IMR-90 (cell line): ENCODE measurements around the gene HYAL2. TPM values are rescaled to one million over a fixed set of nuclear protein-coding genes. Genes with fewer than 3 reads are reported as not detected.
A peak's percentile ranks its signal among the peaks of the same experiment; 100 is the strongest.

ENCODE experiments used
- ATAC-seq: fragments of 200-7000 bp; cut with Tn5 transposase; 2 replicates; pipeline ENCODE4 v1.9.1; 2020; ENCODE audit warnings: low read depth, mild to moderate bottlenecking, moderate library complexity
- BruUV-seq: library from RNA; stranded (reverse); fragments of 400-500 nt; replicated peaks from 2 replicates; lab custom pipeline; 2021; lab: Mats Ljungman, UMichigan
- CTCF ChIA-PET: fragments of 300-600 bp; formaldehyde crosslinking; extraction: SDS; loops from one replicate; lab custom pipeline; 2021; ENCODE audit warnings: antibody characterized with exemption; lab: Yijun Ruan, JAX
- POLR2A ChIA-PET: fragments of 300-600 bp; sonication (Branson Sonifier 250); formaldehyde crosslinking; loops from one replicate; lab custom pipeline; 2022; ENCODE audit warnings: antibody characterized with exemption; ENCODE audit not compliant: unreplicated experiment; lab: Charles Lee
- DNase-seq: peaks from one replicate; pipeline ENCODE4 v3.0.0; 2013
- H2AFZ ChIP-seq: replicated peaks from 2 replicates; pipeline ENCODE3; 2013; ENCODE audit warnings: low read length, mild to moderate bottlenecking; ENCODE audit not compliant: poor library complexity
- H2AK5ac ChIP-seq: 2 replicates; pipeline ENCODE4 v1.6.1; 2013; ENCODE audit warnings: low read depth, low read length, inconsistent platforms
- H2AK9ac ChIP-seq: replicated peaks from 2 replicates; pipeline ENCODE3; 2013; ENCODE audit warnings: mild to moderate bottlenecking, low read depth, low read length, moderate library complexity; ENCODE audit not compliant: poor library complexity
- H2BK120ac ChIP-seq: 2 replicates; pipeline ENCODE4 v1.6.1; 2013; ENCODE audit warnings: low read depth, low read length, inconsistent platforms
- H2BK15ac ChIP-seq: 3 replicates; pipeline ENCODE4 v1.6.1; 2013; ENCODE audit warnings: low read depth, low read length, inconsistent platforms
- H2BK20ac ChIP-seq: 2 replicates; pipeline ENCODE4 v1.6.1; 2013; ENCODE audit warnings: low read depth, mild to moderate bottlenecking, inconsistent platforms, low read length, moderate library complexity
- H2BK5ac ChIP-seq: 2 replicates; pipeline ENCODE4 v1.6.1; 2013; ENCODE audit warnings: mild to moderate bottlenecking, low read depth, low read length, inconsistent platforms; ENCODE audit not compliant: poor library complexity, severe bottlenecking
- H3K14ac ChIP-seq: replicated peaks from 2 replicates; pipeline ENCODE4 v1.6.1; 2013; ENCODE audit warnings: low read depth, low read length, inconsistent platforms
- H3K18ac ChIP-seq: 2 replicates; pipeline ENCODE4 v1.6.1; 2013; ENCODE audit warnings: low read depth, low read length, control low read depth
- H3K23ac ChIP-seq: 2 replicates; pipeline ENCODE4 v1.6.1; 2013; ENCODE audit warnings: low read depth, low read length, inconsistent platforms
- H3K27ac ChIP-seq: 2 replicates; pipeline ENCODE4 v1.5.1; 2013; ENCODE audit warnings: mild to moderate bottlenecking, control low read depth, low read length; ENCODE audit not compliant: insufficient read depth
- H3K27me3 ChIP-seq: 2 replicates; pipeline ENCODE4 v1.6.1; 2013; ENCODE audit warnings: low read length; ENCODE audit not compliant: control insufficient read depth, insufficient read depth
- H3K36me3 ChIP-seq: 2 replicates; pipeline ENCODE4 v1.6.1; 2013; ENCODE audit warnings: low read length, mixed read lengths; ENCODE audit not compliant: control insufficient read depth, insufficient read depth
- H3K4ac ChIP-seq: 2 replicates; pipeline ENCODE4 v1.6.1; 2013; ENCODE audit warnings: low read depth, low read length, inconsistent platforms
- H3K4me1 ChIP-seq: 2 replicates; pipeline ENCODE4 v1.6.1; 2013; ENCODE audit warnings: low read length, mixed read lengths; ENCODE audit not compliant: control insufficient read depth, insufficient read depth
- H3K4me2 ChIP-seq: 2 replicates; pipeline ENCODE4 v1.6.1; 2013; ENCODE audit warnings: low read depth, mild to moderate bottlenecking, control low read depth, low read length, moderate library complexity
- H3K4me3 ChIP-seq: 2 replicates; pipeline ENCODE4 v1.5.1; 2013; ENCODE audit warnings: low read depth, mild to moderate bottlenecking, control low read depth, low read length, moderate library complexity; ENCODE audit not compliant: insufficient read depth
- H3K56ac ChIP-seq: 2 replicates; pipeline ENCODE4 v1.6.1; 2013; ENCODE audit warnings: low read length, inconsistent platforms; ENCODE audit not compliant: insufficient read depth; ENCODE audit errors: extremely low read depth
- H3K79me1 ChIP-seq, 2 experiments: 2 replicates each; pipeline ENCODE4 v1.6.1; 2013; ENCODE audit warnings: low read length in 2 of 2, inconsistent platforms in 1 of 2, low read depth in 1 of 2
- H3K9ac ChIP-seq: 2 replicates; pipeline ENCODE4 v1.6.1; 2013; ENCODE audit warnings: low read depth, low read length, control low read depth
- H3K9me1 ChIP-seq: 2 replicates; pipeline ENCODE4 v1.6.1; 2013; ENCODE audit warnings: low read length, inconsistent platforms; ENCODE audit not compliant: insufficient read depth
- H3K9me3 ChIP-seq: 2 replicates; pipeline ENCODE4 v1.6.1; 2013; ENCODE audit warnings: low read length; ENCODE audit not compliant: control insufficient read depth, insufficient read depth
- H4K20me1 ChIP-seq: 2 replicates; pipeline ENCODE4 v1.6.1; 2013; ENCODE audit warnings: low read length, inconsistent platforms; ENCODE audit not compliant: insufficient read depth
- H4K5ac ChIP-seq: 2 replicates; pipeline ENCODE4 v1.6.1; 2013; ENCODE audit warnings: mild to moderate bottlenecking, low read depth, low read length, control low read depth
- H4K8ac ChIP-seq, 2 experiments: 2 replicates each; pipeline ENCODE4 v1.6.1; 2013; ENCODE audit warnings: low read depth in 2 of 2, low read length in 2 of 2, control low read depth in 1 of 2, inconsistent platforms in 1 of 2
- H4K91ac ChIP-seq: 2 replicates; pipeline ENCODE4 v1.6.1; 2013; ENCODE audit warnings: low read depth, low read length, inconsistent platforms; ENCODE audit not compliant: insufficient read depth
- BHLHE40 ChIP-seq: fragments of 150-350 bp; IDR thresholded peaks from 2 replicates; pipeline ENCODE4 v1.6.1; 2016; ENCODE audit warnings: mild to moderate bottlenecking, low read depth, low read length
- CEBPB ChIP-seq: IDR thresholded peaks from 2 replicates; pipeline ENCODE4 v1.6.1; 2012; ENCODE audit warnings: low read depth, low read length, improper control_type of control experiment
- CHD1 ChIP-seq: IDR thresholded peaks from 2 replicates; pipeline ENCODE4 v1.6.1; 2012; ENCODE audit warnings: low read depth, low read length, improper control_type of control experiment
- FOS ChIP-seq: fragments of 150-350 bp; IDR thresholded peaks from 2 replicates; pipeline ENCODE4 v1.6.1; 2016; ENCODE audit warnings: low read depth, low read length
- MAFK ChIP-seq: IDR thresholded peaks from 2 replicates; pipeline ENCODE4 v1.6.1; 2012; ENCODE audit warnings: low read depth, low read length, improper control_type of control experiment
- MAZ ChIP-seq: IDR thresholded peaks from 2 replicates; pipeline ENCODE4 v1.6.1; 2012; ENCODE audit warnings: low read depth, mild to moderate bottlenecking, low read length, improper control_type of control experiment, moderate library complexity, borderline replicate concordance
- MXI1 ChIP-seq: IDR thresholded peaks from 2 replicates; pipeline ENCODE4 v1.6.1; 2012; ENCODE audit warnings: low read depth, mild to moderate bottlenecking, low read length, moderate library complexity, borderline replicate concordance
- NFE2L2 ChIP-seq: fragments of 150-350 bp; IDR thresholded peaks from 2 replicates; pipeline ENCODE4 v1.6.1; 2016; ENCODE audit warnings: low read depth, mild to moderate bottlenecking, low read length
- POLR2A ChIP-seq: IDR thresholded peaks from 2 replicates; pipeline ENCODE4 v1.6.1; 2012; ENCODE audit warnings: mild to moderate bottlenecking, low read depth, low read length
- RAD21 ChIP-seq: IDR thresholded peaks from 2 replicates; pipeline ENCODE4 v1.6.1; 2012; ENCODE audit warnings: low read length, improper control_type of control experiment
- RCOR1 ChIP-seq: IDR thresholded peaks from 2 replicates; pipeline ENCODE4 v1.6.1; 2012; ENCODE audit warnings: mild to moderate bottlenecking, low read length, improper control_type of control experiment; ENCODE audit not compliant: insufficient replicate concordance
- RFX5 ChIP-seq: IDR thresholded peaks from 2 replicates; pipeline ENCODE4 v1.8.0; 2012; ENCODE audit warnings: low read depth, mild to moderate bottlenecking, low read length, moderate library complexity
- SMC3 ChIP-seq: fragments of 150-350 bp; IDR thresholded peaks from 2 replicates; pipeline ENCODE4 v1.6.1; 2016; ENCODE audit warnings: low read depth, mild to moderate bottlenecking, antibody characterized with exemption, low read length, moderate library complexity
- WGBS, 2 experiments: methylation state at CpG; one replicate each; pipeline versions ENCODE4 v1.1.5 to v1.1.7; 2013; ENCODE audit warnings: missing lambda C conversion rate in 2 of 2; ENCODE audit not compliant: insufficient read length in 1 of 2; ENCODE audit errors: extremely low coverage in 2 of 2; 5-methylcytosine and 5-hydroxymethylcytosine counted together
- dilution Hi-C: fragments of 300-500 bp; cut with HindIII; formaldehyde crosslinking; loops from one replicate; pipeline ENCODE4 v1.14.3; 2018; ENCODE audit warnings: low sequenced_read_pairs; ENCODE audit not compliant: unreplicated experiment
- in situ Hi-C: fragments of 300-500 bp; cut with MboI; formaldehyde crosslinking; loops from 3 replicates; pipeline ENCODE4 v1.14.3; 2019; ENCODE audit warnings: low sequenced_read_pairs, inconsistent platforms, mixed read lengths
- intact Hi-C: fragments of 100-400 bp; cut with micrococcal nuclease; formaldehyde crosslinking; loops from 2 replicates; pipeline ENCODE4 v1.10.0; 2022
- polyA plus RNA-seq, 3 experiments: library from polyadenylated mRNA; depleted of rRNA; stranded (reverse); fragments of >200 nt; gene quantifications; 2 replicates each; pipeline ENCODE4 v1.2.3, GENCODE V29; 2012; ENCODE audit warnings: low replicate concordance in 1 of 3
- total RNA-seq: library from RNA; depleted of rRNA; stranded (reverse); fragments of >200 nt; gene quantifications from 2 replicates; pipeline ENCODE4 v1.2.3, GENCODE V29; 2012
- TF ChIP-seq, protein P1 (sequence below): fragments of 150-350 bp; IDR thresholded peaks from 2 replicates; pipeline ENCODE4 v1.6.1; 2016; ENCODE audit warnings: low read depth, mild to moderate bottlenecking, low read length, moderate library complexity, borderline replicate concordance
- TF ChIP-seq, protein P2 (sequence below): conservative IDR thresholded peaks from 2 replicates; pipeline ENCODE4 v1.5.1; 2012; ENCODE audit warnings: mild to moderate bottlenecking, low read depth, low read length, improper control_type of control experiment
- TF ChIP-seq, protein P3 (sequence below): fragments of 150-350 bp; IDR thresholded peaks from 2 replicates; pipeline ENCODE4 v1.6.1; 2017; ENCODE audit warnings: mild to moderate bottlenecking, antibody characterized with exemption, low read length, low read depth

Gene HYAL2
- total and polyA plus RNA-seq, 2 of the 4 experiments (the other 2 are of a cell fraction), result 56.8 to 104 TPM

- Histone ChIP-seq H4K8ac (peak overlapping the region; percentile 59 to 97; a peak in 3 of 4 replicates), H3K4ac (peak overlapping the region; percentile 39), H3K9ac (peak overlapping the region; percentile 69; the same call in 1 of the 2 replicates), H3K4me2 (peak overlapping the region; percentile 79), H3K9me1 (peaks cover 15% of the 10 kb centered on the region), H3K36me3 (no peaks in the 10 kb centered on the region; the same call in 1 of the 2 replicates), H3K4me3 (peak overlapping the region; percentile 43), H3K9me3 (no peaks in the 10 kb centered on the region), H4K5ac (peak overlapping the region; percentile 81), H4K91ac (peak overlapping the region; percentile 73), H3K27ac (peak overlapping the region; percentile 44), H2AK5ac (peak overlapping the region; percentile 54; the same call in 1 of the 2 replicates), H3K27me3 (no peaks in the 10 kb centered on the region), H2BK5ac (peak overlapping the region; percentile 82), H2BK20ac (no peak overlapping the region; the same call in 1 of the 2 replicates), H3K18ac (peak overlapping the region; percentile 81), H3K14ac (peak overlapping the region; percentile 3), H4K20me1 (peaks cover 17% of the 10 kb centered on the region), H2AK9ac (peak overlapping the region; percentile 11), H2AFZ (peak overlapping the region; percentile 94), H3K4me1 (peaks cover 24% of the 10 kb centered on the region), H3K79me1 (peaks cover 15 to 42% of the 10 kb centered on the region in 2 experiments; a peak in 3 of 4 replicates), H3K23ac (peak overlapping the region; percentile 34; the same call in 1 of the 2 replicates), H3K56ac (peak overlapping the region; percentile 2; the same call in 1 of the 2 replicates), H2BK120ac (peak overlapping the region; percentile 7), H2BK15ac (peak overlapping the region; percentile 11; the same call in 1 of the 3 replicates)
- ChIA-PET CTCF (no interaction called here), POLR2A (interaction anchor here (0.6 kb wide), 1 partner anchor 10 kb away, joined by 4 read pairs; the partner anchor contains the start of genes CYB561D2 and NPRL2)
- ATAC-seq (no peak), DNase-seq (no peak)
- WGBS, 2 experiments, result 13% methylated on average over 3 of the region's 9 CpGs; no CpG with 5 or more reads in 1 of the 2 experiments
- in situ Hi-C loops (loop anchor here (25.0 kb wide), 3 partner anchors 1047 to 1822 kb away; partner anchors contain the start of genes ABHD14B, GPR62, MANF and PCBP4), intact Hi-C loops (no loop called here), dilution Hi-C loops (no loop called here)
- no TSS peak for BruUV-seq
- TF ChIP-seq POLR2A (no peak), RFX5 (no peak), RCOR1 (no peak), MAFK (no peak), BHLHE40 (no peak), RAD21 (no peak), SMC3 (no peak), CEBPB (no peak), MXI1 (no peak), FOS (no peak), CHD1 (no peak), MAZ (no peak), NFE2L2 (no peak)
- TF ChIP-seq, protein P1, sequence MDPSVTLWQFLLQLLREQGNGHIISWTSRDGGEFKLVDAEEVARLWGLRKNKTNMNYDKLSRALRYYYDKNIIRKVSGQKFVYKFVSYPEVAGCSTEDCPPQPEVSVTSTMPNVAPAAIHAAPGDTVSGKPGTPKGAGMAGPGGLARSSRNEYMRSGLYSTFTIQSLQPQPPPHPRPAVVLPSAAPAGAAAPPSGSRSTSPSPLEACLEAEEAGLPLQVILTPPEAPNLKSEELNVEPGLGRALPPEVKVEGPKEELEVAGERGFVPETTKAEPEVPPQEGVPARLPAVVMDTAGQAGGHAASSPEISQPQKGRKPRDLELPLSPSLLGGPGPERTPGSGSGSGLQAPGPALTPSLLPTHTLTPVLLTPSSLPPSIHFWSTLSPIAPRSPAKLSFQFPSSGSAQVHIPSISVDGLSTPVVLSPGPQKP, result no peak
- TF ChIP-seq, protein P2, sequence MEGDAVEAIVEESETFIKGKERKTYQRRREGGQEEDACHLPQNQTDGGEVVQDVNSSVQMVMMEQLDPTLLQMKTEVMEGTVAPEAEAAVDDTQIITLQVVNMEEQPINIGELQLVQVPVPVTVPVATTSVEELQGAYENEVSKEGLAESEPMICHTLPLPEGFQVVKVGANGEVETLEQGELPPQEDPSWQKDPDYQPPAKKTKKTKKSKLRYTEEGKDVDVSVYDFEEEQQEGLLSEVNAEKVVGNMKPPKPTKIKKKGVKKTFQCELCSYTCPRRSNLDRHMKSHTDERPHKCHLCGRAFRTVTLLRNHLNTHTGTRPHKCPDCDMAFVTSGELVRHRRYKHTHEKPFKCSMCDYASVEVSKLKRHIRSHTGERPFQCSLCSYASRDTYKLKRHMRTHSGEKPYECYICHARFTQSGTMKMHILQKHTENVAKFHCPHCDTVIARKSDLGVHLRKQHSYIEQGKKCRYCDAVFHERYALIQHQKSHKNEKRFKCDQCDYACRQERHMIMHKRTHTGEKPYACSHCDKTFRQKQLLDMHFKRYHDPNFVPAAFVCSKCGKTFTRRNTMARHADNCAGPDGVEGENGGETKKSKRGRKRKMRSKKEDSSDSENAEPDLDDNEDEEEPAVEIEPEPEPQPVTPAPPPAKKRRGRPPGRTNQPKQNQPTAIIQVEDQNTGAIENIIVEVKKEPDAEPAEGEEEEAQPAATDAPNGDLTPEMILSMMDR, result no peak
- TF ChIP-seq, protein P3, sequence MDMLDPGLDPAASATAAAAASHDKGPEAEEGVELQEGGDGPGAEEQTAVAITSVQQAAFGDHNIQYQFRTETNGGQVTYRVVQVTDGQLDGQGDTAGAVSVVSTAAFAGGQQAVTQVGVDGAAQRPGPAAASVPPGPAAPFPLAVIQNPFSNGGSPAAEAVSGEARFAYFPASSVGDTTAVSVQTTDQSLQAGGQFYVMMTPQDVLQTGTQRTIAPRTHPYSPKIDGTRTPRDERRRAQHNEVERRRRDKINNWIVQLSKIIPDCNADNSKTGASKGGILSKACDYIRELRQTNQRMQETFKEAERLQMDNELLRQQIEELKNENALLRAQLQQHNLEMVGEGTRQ, result no peak
These were observed 17.6 kb upstream of the HYAL2 start for GRCh38 chr3:50340147-50340447.
